Gastrocnemius medialis (tissue), 4 donors: ENCODE data around the gene METTL23. TPM values are rescaled to one million over a fixed set of nuclear protein-coding genes. Genes with fewer than 3 reads are reported as not detected.

Source experiments
- ATAC-seq, 2 donors: fragments of 150-250 bp; one replicate each; pipeline ENCODE4 v1.9.1; 2016
- DNase-seq, 2 donors: peaks; one replicate each; pipeline ENCODE4 v3.0.0-alpha.2; 2019
- H3K27ac ChIP-seq, 4 donors: fragments of 200-600 bp; sonication (generic); 1 replicate in 1 of 4; 2 replicates in 3 of 4; pipeline ENCODE4 v1.5.1; 2016 to 2018; ENCODE audit warnings: mild to moderate bottlenecking in 2 of 4, moderate library complexity in 1 of 4
- H3K27me3 ChIP-seq, 3 donors: fragments of 200-600 bp; sonication (generic) in 2 of 3; 1 replicate in 1 of 3; 2 replicates in 2 of 3; pipeline versions ENCODE4 v1.5.1 to v1.6.0; 2016 to 2019; ENCODE audit warnings: mild to moderate bottlenecking in 1 of 3, moderate library complexity in 1 of 3
- H3K36me3 ChIP-seq, 2 donors: fragments of 200-600 bp; sonication (generic) in 1 of 2; one replicate each; pipeline ENCODE4 v1.5.1; 2017 to 2018
- H3K4me1 ChIP-seq, 2 donors: fragments of 200-600 bp; sonication (generic) in 1 of 2; one replicate each; pipeline ENCODE4 v1.5.1; 2016 to 2017; ENCODE audit warnings: mild to moderate bottlenecking in 2 of 2
- H3K4me3 ChIP-seq, 4 donors: fragments of 200-600 bp; sonication (generic) in 3 of 4; 1 replicate in 1 of 4; 2 replicates in 3 of 4; pipeline ENCODE4 v1.5.1; 2016 to 2019; ENCODE audit warnings: mild to moderate bottlenecking in 2 of 4
- H3K9me3 ChIP-seq, 3 donors: fragments of 200-600 bp; sonication (generic) in 2 of 3; 1 replicate in 1 of 3; 2 replicates in 2 of 3; pipeline ENCODE4 v1.5.1; 2016 to 2019
- CTCF ChIP-seq, 5 experiments: fragments of 450-650 bp in 3 of 5; fragments of 200-600 bp in 2 of 5; sonication (generic) in 2 of 5; IDR thresholded peaks in 4 of 5; conservative IDR thresholded peaks in 1 of 5; 1 replicate in 4 of 5; 2 replicates in 1 of 5; pipeline ENCODE4 v1.5.1; 2016 to 2019; ENCODE audit warnings: antibody characterized with exemption in 5 of 5, mild to moderate bottlenecking in 3 of 5, moderate library complexity in 3 of 5
- POLR2A ChIP-seq, 2 donors: fragments of 450-650 bp; IDR thresholded peaks; one replicate each; pipeline ENCODE4 v1.6.1; 2017; ENCODE audit warnings: antibody characterized with exemption in 2 of 2, mild to moderate bottlenecking in 2 of 2, moderate library complexity in 2 of 2
- in situ Hi-C, 4 donors: fragments of 200-750 bp; cut with MboI; loops; one replicate each; pipeline versions ENCODE4 v1.15.0 to v1.8.0; 2017; ENCODE audit warnings: low sequenced_read_pairs in 4 of 4
- intact Hi-C: fragments of 100-400 bp; cut with DNase I; formaldehyde crosslinking; loops from one replicate; pipeline ENCODE4 v1.15.1; 2023; ENCODE audit warnings: low total_unique reads
- total RNA-seq, 4 donors: library from RNA; depleted of rRNA; stranded (reverse); fragments of >200 nt; gene quantifications; one replicate each; pipeline versions ENCODE4 v1.1.0 to v1.2.3, GENCODE V29; 2016

Gene METTL23
- total RNA-seq, 4 donors from 2014 or later = 23.9 to 35.5 (median 29.7) TPM

- peaks cover 5 to 77% of the 10 kb centered on the region in 2 donors for H3K36me3 ChIP-seq
- in situ Hi-C loops (loop anchor here in 1 of 4 donors (25.0 kb wide), 1 partner anchor 155 kb away; a partner anchor contains a TSS), intact Hi-C loops (no loop called here)
- DNase-seq (no peak), ATAC-seq (no peak)
- peaks cover 20 to 24% of the 10 kb centered on the region in 2 donors for H3K4me1 ChIP-seq
- TF ChIP-seq POLR2A (IDR thresholded peaks at IDR 0.05) (no peak), CTCF (IDR thresholded peaks at IDR 0.05 in 4 of 5, conservative IDR thresholded peaks at IDR 0.05 in 1 of 5) (no peak)
- H3K27ac ChIP-seq = peak overlapping the region; percentile 66 to 84 (median 73)
- H3K4me3 ChIP-seq = no peak overlapping the region
- no peaks in the 10 kb centered on the region for H3K27me3 ChIP-seq
- H3K9me3 ChIP-seq = no peaks in the 10 kb centered on the region
Measured at GRCh38 chr17:76716839-76717215, 9.8 kb upstream of the METTL23 start.

- DNase-seq (no peak), ATAC-seq (no peak)
- TF ChIP-seq CTCF (IDR thresholded peaks at IDR 0.05 in 4 of 5, conservative IDR thresholded peaks at IDR 0.05 in 1 of 5) = no peak
- no peak overlapping the region for H3K4me3 ChIP-seq
- no peaks in the 10 kb centered on the region for H3K27me3 ChIP-seq
- peaks cover 5 to 88% of the 10 kb centered on the region in 2 donors for H3K36me3 ChIP-seq
- intact Hi-C loops = no loop called here
- no peak overlapping the region for H3K27ac ChIP-seq
- no peaks in the 10 kb centered on the region for H3K9me3 ChIP-seq
- in situ Hi-C loops = loop anchor here in 1 of 4 donors (25.0 kb wide), 1 partner anchor 156 kb away; a partner anchor contains a TSS
- H3K4me1 ChIP-seq = peaks cover 16 to 19% of the 10 kb centered on the region in 2 donors
Measured at GRCh38 chr17:76718516-76718915, 8.1 kb upstream of the METTL23 start.

GRCh38 chr17:76720211-76720610, 6.4 kb upstream of the METTL23 start:
- no peak for ATAC-seq
- Histone ChIP-seq H3K4me3 (no peak overlapping the region), H3K36me3 (peaks cover 5 to 94% of the 10 kb centered on the region in 2 donors), H3K9me3 (no peaks in the 10 kb centered on the region), H3K27ac (no peak overlapping the region), H3K4me1 (peaks cover 22 to 28% of the 10 kb centered on the region in 2 donors), H3K27me3 (no peaks in the 10 kb centered on the region)
- TF ChIP-seq CTCF (IDR thresholded peaks at IDR 0.05 in 4 of 5, conservative IDR thresholded peaks at IDR 0.05 in 1 of 5) (no peak), POLR2A (IDR thresholded peaks at IDR 0.05) (no peak)
- intact Hi-C loops = loop anchor here (10.0 kb wide), 1 partner anchor 935 kb away; the partner anchor contains the start of gene UNK
- no peak for DNase-seq
- in situ Hi-C loops = loop anchor here in 1 of 4 donors (25.0 kb wide), 1 partner anchor 158 kb away; a partner anchor contains a TSS

- Histone ChIP-seq H3K4me1 (peaks cover 19 to 28% of the 10 kb centered on the region in 2 donors), H3K9me3 (no peaks in the 10 kb centered on the region), H3K27me3 (no peaks in the 10 kb centered on the region), H3K4me3 (no peak overlapping the region), H3K36me3 (peaks cover 5 to 87% of the 10 kb centered on the region in 2 donors), H3K27ac (no peak overlapping the region)
- in situ Hi-C loops = loop anchor here in 1 of 4 donors (25.0 kb wide), 1 partner anchor 159 kb away; a partner anchor contains a TSS
- DNase-seq (no peak), ATAC-seq (no peak)
- no peak for TF ChIP-seq CTCF (IDR thresholded peaks at IDR 0.05 in 4 of 5, conservative IDR thresholded peaks at IDR 0.05 in 1 of 5)
- no peak for TF ChIP-seq POLR2A (IDR thresholded peaks at IDR 0.05)
- intact Hi-C loops = loop anchor here (10.0 kb wide), 1 partner anchor 936 kb away; the partner anchor contains the start of gene UNK
Measured at GRCh38 chr17:76720941-76721340, 5.7 kb upstream of the METTL23 start.
